Eye (tissue), 1 donor: Measurements from ENCODE around the gene NBEA.
"Not testable (repeated sequence)": the region's sequence is repeated elsewhere in the genome, so short reads cannot be mapped to it uniquely, and the experiment has no call there.

ENCODE experiments used
- DNase-seq: peaks from one replicate; pipeline ENCODE4 v3.0.0-alpha.2; 2015

The NBEA gene

DNA sequence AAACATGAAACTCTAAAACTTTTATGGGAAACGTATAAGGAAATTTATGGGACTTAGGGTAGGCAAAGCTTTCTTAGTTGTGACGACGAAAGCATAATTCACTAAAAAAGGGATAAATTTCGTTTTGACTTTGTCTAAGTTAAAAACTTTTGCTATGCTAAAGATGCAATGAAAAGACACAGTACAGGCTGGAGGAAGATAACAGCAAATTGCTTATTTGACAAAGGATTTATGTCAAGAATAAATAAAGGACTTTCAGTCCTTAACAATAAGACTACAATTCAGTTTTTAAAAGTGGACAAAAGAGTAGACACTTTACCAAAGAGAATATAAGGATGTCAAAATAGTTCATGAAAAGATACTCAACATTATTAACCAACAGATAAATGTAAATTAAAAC lies 150.2 kb downstream of the NBEA start:
- no peak for DNase-seq

DNA sequence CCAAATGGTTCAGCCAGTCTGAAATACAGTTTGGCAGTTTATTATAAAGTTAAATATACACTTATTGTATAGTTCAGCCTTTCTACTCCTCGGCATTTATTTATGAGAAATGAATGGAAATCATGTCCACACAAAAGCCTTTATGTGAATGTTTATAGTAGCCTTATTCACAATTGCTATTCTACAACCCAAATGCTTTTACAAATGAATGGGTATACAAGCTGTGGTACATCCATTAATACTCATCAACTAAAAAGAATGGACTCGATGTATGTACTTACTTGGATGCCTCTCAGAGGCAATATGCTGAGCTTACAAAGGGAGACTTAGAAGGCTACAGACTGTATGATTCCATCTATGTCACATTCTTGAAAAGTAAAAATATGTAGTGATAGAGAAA lies 150.7 kb downstream of the NBEA start:
- DNase-seq, result no peak

DNA sequence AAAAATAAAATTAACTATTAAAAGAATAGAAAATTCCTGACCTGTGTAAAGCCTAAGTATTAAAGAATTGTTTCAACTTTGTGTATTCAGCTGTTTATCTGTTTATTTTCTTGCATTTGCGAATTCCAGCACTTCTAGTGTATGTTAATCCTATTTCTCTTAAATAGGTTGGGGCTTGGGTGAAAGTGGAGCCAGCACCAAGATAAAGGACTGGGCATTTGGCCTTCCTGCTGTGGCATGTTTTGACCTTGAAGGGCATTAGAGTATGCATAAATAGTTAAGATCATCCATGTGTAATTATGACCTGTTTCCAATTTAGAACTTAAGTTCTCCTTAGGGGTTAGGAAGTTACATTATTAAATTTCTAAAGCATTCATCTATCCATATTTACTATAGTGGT lies 151.3 kb downstream of the NBEA start:
- DNase-seq, result no peak

DNA sequence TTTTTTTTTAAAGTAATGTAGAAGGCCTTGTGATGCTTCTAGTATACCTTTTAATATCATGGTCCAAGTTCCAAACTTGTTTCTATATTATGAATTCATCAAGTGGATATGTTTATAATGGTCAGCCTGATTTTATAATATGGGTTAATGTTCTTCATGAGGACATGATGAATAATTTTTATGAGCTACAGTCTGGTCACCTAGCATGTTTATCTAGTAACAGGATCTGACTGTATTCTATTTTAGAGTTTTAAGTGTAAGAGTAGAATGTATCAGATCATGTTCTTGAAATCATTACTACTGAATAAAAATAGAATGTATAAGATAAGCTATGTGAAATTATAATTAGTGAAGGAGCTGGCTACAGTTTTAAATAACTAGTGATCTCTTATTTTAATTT lies 164.7 kb downstream of the NBEA start:
- not testable (repeated sequence) for DNase-seq

DNA sequence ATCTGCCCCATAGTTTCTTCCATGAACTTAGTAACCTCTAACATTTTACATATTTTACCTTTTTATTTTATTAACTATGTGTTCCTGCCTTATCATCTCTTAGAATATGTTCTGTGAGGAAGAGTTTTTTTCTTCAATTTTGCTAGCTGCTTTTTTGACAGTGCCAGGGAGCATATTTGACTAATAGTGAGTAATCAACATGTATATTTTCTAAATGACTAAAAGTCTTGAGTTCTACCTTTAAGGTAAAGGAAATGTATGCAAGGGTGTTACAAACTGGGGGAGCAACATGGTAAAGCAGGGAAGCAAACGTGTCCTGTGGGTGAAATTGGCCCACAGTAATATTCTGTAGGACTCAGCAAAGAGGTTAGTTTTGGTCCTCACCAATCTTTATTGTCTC lies 165.5 kb downstream of the NBEA start:
- no peak for DNase-seq

DNA sequence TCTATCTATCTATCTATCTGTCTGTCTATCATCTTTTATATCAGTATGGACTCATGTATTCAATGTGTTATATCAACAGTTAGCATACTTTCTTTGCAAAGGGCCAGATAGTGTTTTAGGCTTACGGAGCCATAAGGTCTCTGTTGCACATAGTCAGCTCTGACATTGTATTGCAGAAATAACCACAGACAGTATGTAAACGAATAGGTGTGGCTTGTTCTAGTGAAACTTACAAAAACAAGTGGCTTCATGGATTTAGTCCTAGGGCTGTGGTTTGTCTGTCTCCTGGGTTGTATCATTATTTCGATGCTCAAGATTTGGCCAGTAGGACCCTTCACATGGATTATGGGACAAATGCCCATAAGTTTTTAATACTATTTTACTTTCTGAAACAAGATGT lies 171.5 kb downstream of the NBEA start:
- DNase-seq, result not testable (repeated sequence)

DNA sequence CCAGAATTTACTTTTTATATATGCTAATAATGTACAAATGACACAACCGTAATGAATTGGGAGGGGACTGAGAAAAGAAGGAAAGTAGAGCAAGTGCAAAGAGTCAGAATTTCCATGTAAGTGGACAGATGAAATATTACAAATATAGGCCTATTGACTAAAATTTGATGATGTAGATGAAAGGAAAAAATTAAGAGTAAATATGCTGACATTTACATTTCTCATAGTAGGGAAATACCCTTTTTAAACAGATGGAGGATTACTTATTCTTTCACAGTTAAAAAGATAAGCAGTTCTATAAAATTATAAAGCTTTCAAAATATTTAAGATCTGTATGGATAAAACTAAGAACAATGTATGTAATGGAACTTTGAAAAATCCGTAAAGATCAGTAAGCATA lies 185.4 kb downstream of the NBEA start:
- DNase-seq, result no peak

DNA sequence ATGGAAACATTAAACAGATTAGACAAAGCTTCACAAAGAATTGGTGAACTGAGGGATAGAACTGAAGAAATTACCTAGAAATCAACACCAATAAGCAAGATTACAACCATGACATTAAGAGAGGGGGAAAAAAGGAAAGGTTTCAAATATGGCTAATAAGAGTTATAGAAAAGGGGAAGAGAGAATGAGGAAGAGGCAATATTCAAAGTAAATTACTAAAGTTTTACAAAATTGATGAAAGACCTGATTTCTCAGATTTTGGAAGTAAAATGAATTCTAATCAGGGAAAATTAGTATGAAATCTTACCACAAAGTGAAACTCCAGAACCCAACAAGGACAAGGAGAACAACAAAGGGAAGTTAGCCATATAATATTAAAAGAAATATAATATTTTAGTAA lies 187.4 kb downstream of the NBEA start:
- DNase-seq, result no peak

DNA sequence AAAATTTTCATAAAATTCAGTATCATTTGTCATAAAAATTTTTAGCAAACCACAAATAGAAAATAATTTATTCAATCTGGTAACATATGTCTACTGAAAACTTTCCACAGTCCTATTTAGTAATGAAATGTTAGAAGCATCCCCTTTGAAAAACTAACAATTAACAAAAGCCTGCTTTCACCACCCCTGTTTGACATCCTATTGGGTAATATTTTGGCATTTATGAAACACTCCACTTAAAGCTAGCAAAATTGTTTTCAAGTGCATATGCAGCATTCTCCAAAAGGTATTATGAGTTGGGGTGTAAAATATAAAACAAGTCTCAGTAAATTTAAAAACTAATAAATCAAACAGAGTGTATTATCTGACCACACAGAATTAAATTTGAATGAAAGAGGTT lies 189.4 kb downstream of the NBEA start:
- DNase-seq, result no peak

DNA sequence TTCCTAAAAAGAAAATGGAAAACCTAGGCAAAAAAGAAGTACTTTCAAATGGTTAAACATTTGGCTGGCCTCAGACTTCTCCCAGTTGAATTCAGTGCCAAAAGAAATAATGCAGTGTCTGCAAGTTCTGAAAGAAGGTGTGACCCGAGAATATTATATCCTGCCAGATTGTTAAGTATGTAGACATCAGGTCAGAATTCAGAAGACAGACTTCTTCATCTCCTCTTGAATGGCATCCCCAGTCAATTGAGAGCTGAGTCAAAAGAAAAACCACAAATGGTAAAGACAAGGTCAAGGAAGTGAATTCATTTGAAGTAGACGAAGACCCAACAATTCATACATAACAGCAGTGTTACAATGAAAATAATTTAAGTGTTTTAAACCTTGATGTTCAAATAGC lies 194.5 kb downstream of the NBEA start:
- DNase-seq, result no peak

DNA sequence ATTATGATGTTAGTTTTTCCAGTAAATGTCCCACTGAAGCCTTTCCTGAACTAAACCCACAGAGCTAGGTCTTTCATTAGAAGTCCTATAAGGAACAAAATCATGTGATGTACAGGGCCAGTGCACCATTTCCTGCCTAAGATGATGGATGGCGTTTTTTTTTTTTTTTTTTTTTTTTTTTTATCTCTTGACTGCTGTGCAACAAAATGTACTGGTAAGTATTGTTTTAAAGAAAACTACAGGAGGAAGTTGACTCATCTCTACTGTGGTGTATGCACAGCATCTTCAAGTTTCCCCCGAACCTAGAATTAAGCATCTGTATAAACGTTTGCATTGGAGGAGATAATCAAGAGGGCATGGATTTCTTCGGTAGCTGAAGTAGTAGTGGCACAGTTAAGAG lies 197.5 kb downstream of the NBEA start:
- no peak for DNase-seq

DNA sequence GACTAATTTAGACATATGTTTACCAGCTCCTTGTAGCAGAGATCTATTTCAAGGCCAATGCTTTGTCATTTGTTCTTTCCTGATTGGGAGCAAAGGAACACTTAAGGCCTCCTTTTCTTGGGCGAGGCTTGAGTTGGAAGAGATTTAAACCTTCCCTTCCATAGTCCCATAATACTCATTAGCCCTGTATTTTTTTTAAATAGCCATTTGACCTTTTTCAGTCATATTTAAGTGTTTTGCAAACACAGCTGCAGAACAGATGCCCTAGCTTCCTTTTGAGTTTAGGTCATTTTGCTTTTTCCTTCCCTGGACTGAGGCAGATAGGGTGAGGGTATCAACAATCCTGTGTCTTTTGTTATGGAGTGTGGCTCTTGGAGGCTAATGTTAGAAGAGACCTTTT lies 198.3 kb downstream of the NBEA start:
- no peak for DNase-seq

DNA sequence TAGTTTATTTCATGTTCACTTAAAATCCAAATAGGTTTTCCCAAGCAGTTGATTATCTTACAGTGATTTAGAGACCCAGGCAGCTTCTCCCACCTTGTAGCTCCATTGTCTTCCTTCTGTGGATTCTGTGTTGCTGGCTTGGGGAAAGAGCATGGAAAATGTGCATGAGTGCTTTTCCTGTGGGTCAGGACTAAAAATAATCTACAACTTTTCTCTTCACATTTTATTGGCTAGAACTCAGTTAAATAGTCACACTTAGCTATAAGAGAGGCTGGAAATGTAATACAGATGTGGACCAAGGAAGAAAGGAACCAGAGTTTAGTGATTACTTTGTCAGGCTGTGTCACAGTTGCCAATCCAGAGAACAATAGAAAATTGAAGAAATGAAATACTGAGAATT lies 198.8 kb downstream of the NBEA start:
- DNase-seq, result no peak

DNA sequence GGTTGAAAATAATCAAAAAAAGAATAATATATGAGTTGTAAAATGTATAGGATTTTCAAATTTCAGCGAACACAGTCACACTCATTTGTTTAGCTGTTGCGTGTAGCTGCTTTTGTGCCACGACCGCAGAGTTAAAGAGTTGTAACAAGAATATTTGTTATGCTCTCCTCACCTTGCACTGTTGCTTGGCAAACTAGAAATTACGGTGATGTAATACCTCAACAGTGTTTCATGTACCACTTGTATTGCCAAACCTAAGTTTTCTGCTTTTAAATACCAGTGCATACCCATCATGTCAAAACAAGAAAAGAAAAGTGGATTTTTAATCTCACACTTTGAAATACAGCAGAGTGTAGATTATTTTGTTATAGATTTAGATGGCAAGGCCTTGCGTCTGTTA lies 201.1 kb downstream of the NBEA start:
- DNase-seq, result no peak

DNA sequence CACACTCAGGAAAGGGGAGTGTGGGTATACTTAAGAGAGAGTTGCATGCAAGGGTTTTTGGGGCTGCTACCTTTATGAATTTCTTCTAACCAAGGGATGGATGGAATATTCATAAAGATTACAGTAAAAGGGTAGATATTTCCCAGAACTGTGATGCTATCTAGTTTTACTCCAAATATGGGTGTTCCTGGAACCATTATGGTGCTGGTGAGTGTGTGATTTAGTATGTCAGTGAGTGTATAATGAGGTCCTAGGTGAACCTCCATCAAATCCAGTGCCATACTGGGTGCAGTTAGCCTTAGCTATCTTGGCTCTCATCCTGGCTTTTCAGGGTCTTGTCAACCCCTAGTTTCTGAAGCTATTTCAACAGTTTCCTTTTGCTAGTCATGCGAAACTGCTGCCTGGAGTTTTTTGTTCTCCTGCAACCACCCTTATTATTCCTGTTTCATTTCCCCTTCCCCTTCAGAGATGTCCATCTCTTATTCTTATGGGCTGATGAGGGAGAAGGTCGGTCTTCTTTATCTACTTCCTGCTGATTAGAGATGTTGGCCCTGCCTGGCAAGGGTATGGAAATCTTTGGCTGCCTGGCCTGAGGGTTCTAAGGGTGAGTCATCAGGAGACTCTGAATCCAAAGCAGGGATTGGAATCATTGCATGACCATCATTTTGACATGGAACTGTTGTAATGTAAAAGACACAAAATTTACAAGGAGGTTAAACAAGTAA lies 202.3 kb downstream of the NBEA start:
- no peak for DNase-seq

DNA sequence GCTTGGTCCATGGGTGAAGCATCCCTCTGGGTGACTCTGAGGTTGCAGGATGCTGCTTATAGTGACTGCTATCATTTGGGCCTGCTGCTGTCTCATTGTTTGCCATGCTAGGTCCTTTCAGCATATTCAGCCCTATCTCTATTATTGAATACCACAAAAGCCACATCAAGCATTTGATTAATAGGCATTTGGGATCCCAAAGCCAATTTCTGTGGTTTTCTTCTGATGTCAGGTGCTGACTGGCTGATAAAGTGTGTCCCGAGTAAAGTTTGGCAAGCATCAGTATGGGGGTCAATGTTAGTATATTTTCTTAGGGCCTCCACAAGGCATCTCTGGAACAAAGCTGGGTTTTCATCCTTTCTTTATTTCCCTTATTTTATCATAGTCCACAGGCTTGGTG lies 204.6 kb downstream of the NBEA start:
- DNase-seq, result no peak

DNA sequence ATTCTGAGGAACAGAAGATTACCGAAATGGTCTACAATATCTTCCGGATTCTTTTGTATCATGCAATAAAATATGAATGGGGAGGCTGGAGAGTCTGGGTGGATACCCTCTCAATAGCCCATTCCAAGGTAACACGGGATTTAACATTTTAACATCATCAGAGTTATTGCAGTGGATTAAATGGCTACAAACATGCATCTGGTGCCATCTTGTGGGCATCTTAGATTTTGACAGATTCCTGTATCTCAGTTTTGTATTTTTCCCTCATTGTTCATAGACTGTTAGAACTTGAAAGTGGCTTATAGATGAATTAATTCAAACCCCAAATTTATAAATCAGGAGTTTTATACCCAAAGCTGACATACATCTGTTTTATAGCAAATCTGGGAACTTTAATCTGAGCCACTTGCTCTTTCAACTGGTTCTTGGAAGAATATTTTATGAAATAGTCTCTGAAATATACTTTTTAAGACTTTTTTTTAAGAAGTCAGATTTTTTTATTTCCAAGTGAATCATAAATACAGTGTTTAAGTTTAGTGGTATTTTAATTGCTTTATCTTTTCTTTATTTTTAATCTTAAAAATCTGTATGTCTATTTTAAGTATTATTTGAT lies 215.2 kb downstream of the NBEA start:
- peak; percentile 90 for DNase-seq

DNA sequence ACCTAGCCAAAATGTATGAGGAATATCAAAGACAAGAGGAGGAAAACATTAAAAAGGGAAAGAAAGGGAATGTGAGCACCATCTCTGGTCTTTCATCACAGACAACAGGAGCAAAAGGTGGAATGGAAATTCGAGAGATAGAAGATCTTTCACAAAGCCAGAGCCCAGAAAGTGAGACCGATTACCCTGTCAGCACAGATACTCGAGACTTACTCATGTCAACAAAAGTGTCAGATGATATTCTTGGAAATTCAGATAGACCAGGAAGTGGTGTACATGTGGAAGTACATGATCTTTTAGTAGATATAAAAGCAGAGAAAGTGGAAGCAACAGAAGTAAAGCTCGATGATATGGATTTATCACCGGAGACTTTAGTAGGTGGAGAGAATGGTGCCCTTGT lies 217.0 kb downstream of the NBEA start:
- no peak for DNase-seq

DNA sequence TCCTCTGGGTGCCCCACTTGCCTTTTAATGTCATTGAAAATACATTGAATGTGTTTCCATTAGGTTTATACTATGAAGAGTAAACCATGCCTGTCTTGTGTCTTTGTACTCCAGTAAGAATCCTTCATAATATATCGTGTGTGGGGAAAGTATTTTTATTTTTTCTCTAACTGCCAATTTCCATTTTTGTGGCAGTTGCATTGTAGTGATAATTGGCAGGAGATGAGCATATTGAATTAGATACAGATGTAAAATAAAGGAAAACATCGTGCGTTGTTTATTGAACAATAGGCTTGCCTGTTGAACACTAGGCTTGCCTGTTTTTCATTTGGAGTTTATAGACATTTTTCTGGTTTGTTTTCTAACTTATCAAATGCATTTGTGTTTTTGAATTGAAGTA lies 218.8 kb downstream of the NBEA start:
- peak; percentile 34 for DNase-seq

DNA sequence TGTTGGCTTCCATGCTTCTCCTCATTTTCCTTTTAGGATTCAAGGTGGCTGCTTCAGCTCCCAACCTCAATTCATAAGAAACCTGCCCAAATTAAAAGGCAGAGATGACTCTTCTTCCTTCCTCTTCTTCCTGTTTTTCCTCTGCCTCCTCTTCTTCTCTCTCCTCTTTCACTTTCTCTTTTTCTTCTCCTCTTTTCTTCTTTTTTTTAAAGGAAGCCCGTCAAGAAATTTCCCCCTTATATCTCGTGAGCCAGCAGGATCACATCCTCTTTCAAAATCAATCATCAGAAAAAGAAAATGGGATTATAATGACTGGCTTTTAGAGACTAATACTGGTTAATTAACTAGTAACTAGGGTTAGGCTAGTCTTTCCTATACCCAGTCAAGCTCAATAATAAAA lies 220.3 kb downstream of the NBEA start:
- DNase-seq, result no peak

DNA sequence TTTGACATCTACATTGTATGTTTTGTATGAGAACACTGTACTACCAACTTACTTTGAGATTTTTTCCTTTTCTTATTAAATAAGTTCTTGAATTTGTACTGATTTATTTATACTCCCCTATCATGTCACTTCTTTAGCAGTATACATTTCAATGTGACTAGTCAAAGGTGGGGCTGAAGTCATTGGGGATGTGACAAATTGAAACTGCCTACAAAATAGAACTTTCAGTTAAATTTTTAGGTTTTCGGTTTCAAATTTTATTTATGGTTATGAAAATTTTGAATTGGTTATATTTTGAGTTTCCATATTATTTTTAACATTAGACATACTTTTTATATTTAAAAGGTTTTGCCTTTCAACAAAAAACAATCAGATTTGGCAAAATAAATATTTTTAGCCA lies 221.6 kb downstream of the NBEA start:
- DNase-seq, result no peak

DNA sequence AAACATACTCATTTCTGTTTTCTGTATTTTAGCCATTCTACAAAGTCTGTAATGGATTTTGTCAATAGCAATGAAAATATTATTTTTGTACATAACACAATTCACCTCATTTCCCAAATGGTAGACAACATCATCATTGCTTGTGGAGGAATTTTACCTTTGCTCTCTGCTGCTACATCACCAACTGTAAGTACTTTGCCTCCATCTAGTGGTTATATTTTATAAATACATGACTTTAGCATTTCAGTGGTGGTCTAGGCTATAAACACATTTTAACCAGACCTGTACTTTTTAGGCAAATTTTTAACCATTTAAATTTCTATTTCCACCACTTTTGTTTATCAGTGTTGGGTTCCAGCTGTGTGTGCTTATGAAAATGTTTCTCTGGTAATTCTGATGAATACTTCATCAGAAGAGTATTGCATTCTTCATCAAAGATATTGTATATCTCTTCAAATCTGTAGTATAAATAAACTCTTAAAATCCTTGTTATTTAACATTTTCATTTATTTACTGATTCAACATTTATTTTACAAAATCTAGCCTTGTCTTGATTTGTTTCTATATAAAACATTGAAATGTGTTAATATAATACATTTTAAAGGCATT lies 222.4 kb downstream of the NBEA start:
- peak; percentile 73 for DNase-seq

DNA sequence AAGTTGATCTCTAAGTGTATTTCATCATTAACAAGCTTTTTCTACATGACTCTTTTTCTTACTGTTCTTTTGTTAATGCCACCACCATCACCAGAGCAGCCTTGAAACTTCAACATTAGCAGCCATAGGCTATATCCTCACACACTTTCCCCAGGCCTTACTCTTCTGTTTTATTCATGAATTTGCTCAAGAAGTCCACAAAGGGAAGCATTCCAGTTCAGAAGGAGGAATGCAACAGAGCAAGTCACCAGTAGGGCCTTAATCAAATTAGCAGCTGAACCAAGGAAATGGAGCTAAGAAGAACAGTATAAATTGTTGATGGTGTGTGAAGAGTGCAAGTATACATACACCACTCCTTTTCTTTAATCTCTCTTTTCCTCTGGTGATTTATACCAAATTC lies 223.1 kb downstream of the NBEA start:
- DNase-seq, result peak; percentile 13

DNA sequence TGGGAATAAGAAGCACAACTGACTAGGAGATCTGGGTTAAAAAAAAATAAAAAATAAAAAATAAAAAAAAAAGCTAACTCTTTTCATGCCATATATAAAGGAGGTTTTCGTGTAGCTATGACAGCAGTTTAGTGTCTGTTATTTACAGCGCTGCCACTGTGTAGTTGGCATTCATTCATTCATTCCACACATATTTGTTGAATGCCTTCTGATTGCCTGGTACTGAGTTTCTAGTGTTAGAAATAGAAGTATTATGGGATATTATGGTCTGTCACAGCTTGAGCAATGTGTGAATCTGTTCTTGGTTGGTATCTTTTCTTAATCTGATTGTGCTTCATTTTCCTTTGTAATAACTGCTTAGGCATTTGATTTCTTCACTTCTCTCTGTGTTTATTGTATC lies 237.4 kb downstream of the NBEA start:
- no peak for DNase-seq
